ENCODE data around the gene EIF5AL1. TPM values are rescaled to one million over a fixed set of nuclear protein-coding genes. Genes with fewer than 3 reads are reported as not detected.
"Not testable (repeated sequence)": the region's sequence is repeated elsewhere in the genome, so short reads cannot be mapped to it uniquely, and the experiment has no call there.

The EIF5AL1 gene
- polyA plus RNA-seq, 3 donors = 0.42 to 3.4 (median 1.6) TPM

GRCh38 chr10:79507440-79508167, 4.7 kb upstream of the EIF5AL1 start:
- DNase-seq = no peak

GRCh38 chr10:79508245-79508644, 4.1 kb upstream of the EIF5AL1 start:
- not testable (repeated sequence) for DNase-seq

GRCh38 chr10:79509306-79509933, 2.9 kb upstream of the EIF5AL1 start:
- not testable (repeated sequence) for DNase-seq

- not testable (repeated sequence) for DNase-seq
These were observed 2.3 kb upstream of the EIF5AL1 start for GRCh38 chr10:79509934-79510508.

DNA sequence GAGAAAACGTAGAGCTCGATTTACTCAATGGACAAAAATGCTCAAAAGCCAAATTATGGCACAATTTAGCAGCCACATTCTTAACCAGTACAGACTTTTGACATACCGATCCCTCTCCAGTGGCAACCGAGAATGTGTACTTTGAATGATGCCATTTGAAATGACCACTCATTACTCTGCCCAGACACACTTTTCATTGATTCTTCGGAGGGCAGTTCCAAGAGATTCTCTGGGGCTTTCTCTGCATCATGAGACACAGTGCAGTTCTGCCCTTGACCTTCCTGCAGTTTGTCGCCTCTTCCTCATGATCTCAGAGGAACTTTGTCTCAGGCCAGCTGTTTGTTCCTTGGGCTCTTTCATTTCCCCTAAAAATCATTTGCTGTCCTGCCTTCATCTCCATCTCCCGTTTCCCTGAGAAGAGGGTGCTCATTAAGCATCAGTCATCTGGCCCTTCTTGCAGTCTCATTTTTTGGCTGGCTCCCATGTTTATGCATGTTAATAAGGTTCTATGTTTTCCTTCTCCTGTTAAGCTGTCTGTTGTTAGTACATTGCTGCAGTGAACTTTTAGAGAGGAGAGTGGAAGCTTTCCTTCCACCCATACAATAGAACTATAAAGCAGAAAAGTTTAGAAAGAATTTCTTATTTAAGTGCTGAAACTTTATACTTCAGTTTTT, 4.3 kb downstream of the EIF5AL1 start:
- DNase-seq = not testable (repeated sequence)

GRCh38 chr10:79517567-79517966, 5.2 kb downstream of the EIF5AL1 start:
- DNase-seq = not testable (repeated sequence)

DNA sequence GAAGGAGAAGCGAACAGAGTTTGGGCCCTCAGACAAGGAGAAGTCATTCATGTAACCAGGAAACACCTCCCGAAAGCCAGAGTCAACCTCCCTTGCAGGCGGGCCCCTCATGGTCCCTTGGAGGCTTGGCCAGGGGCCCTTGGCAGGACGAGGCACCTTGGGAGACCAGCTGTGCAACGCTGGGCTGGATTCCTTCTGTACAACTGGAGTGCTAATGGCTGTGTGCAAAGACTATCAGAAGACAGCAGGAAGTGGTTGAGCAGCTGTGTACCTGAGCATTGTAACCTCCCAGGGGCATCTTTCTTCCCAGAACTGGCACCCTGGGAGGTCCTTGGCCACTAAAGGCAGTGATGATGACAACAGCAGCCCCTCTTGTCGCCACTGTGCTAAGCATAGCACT, 9.4 kb downstream of the EIF5AL1 start:
- not testable (repeated sequence) for DNase-seq

GRCh38 chr10:79522464-79522863, 10.1 kb downstream of the EIF5AL1 start:
- DNase-seq = not testable (repeated sequence)

DNA sequence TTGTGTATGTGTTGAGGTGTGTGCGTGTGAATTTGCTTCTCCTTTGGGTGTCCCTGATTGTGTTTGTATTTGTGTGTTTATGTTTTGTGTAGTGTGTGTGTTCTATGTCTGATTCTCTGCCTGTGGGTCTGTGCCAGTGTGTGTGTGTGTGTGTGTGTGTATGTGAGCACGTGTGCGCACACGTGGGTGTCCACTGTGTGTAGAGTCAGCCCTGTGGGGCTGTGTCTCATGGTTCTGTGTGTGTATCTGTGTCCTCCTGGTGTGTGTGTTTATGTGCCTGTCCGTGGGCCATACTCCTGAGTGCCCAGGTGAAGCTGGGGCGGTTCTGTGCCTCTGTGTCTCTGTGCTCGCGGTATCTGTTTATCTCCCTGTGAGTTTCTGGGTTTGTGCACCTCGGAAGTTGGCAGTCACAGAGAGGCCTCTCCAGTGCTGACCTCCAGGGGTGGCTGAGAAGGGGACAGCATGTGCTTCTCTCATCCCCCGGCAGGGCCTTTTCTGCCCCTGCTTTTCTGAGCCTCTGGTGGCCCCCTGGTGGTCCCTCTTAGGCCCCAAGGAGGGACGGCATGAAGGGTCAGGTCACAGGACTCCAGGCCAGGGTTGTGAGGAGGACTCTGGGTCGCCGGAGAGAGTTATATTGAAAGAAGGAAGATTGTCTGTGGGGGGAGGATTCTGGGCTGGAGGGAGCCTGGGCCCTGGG, 11.0 kb downstream of the EIF5AL1 start:
- DNase-seq = not testable (repeated sequence)

DNA sequence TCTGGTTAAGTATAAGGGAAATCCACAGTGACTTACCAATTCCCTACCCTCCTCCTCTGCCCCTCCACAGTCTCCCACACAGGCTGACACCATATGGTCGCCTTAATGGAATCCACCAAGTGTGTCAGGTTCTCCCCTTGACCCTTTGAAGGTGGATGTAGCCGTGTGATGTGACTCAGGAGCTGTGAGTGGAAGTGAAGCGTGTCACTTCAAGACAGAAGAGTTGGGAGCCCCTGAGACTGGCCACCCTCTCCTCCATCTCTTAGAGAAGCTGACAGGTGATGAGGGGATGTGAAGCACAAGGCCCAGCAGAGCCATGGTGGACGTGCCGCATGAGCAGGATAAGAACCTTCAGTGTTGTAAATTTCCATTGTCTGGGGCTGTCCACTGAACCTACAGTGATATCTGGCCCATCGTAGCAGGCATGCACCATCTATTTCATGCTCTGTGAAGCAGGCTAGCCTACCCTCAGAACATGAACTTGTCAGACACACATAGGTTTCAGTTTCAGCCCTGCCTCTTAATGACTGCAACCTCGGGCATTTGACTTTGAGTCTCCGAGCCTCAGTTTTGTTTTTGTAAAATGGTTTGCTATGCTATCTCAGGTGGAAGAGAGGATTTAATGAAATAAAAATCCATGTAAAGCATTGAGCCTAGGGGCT, 12.8 kb downstream of the EIF5AL1 start:
- not testable (repeated sequence) for DNase-seq

DNA sequence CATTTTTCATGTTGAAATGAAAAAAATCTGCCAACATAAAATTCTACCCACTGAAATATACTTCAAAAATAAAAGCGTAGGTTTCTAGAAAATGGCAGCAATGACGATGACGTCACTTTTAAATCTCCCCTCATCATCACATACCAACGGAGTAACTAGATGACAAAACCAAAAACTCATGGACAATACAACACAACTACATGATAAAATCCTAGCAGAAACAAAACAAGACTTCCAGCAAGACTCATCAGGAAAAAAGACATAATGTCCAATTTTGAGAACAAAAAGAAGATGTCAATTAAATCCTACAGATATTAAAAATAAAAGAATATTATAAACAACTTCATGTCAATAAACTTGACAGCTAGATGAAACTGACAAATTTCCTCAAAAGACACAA, 15.9 kb downstream of the EIF5AL1 start:
- DNase-seq = not testable (repeated sequence)

GRCh38 chr10:79533142-79533902, 21.0 kb downstream of the EIF5AL1 start:
- DNase-seq = not testable (repeated sequence)

DNA sequence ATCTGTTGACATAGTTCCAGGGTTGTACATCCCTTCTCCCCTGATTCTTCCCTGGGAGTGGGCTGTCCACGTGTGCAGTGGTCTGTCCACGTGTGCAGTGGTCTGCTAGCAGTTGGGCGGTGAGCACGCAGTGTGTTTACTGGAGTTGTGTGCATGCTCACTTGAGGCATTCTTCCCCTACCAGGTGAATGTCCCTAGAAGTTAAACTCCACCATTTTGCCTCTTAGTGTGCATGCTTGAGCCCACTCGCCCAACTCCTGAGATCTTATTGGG, 21.5 kb downstream of the EIF5AL1 start:
- DNase-seq = not testable (repeated sequence)

DNA sequence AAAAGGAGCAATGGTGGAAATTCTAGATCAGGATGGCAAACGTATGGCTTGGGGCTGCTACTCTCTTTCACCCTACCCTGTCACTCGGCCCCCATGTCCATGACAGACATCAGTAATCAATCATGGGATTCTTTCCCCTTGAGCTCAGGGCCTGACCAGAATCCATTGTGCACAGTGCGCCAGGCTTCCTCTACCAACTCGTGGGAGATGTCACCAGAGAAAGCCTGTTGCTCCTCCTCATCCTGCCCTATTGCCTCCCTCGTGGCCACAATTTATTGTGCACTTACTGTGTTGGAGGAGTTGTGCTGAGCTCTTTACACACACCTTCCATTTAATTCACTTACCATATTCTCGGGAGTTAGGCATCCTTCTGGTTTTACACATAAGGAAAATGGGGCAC, 26.0 kb downstream of the EIF5AL1 start:
- not testable (repeated sequence) for DNase-seq

DNA sequence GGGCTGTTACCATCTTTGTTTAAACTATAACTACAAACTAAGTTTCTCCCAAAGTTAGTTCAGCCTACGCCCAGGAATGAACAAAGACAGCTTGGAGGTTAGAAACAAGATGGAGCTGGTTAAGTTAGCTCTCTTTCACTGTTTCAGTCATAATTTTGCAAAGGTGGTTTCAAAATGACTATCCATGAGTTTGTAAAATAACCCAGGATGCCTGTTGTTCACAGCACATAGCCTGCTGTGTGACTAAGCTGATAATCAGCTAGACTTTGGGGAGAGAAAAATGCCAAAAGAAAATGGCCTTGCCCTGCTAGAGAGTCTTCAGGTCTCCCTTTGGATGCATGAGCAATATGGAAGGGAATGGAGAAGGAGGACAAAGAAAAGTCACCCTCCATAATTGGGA, 28.6 kb downstream of the EIF5AL1 start:
- DNase-seq = not testable (repeated sequence)

DNA sequence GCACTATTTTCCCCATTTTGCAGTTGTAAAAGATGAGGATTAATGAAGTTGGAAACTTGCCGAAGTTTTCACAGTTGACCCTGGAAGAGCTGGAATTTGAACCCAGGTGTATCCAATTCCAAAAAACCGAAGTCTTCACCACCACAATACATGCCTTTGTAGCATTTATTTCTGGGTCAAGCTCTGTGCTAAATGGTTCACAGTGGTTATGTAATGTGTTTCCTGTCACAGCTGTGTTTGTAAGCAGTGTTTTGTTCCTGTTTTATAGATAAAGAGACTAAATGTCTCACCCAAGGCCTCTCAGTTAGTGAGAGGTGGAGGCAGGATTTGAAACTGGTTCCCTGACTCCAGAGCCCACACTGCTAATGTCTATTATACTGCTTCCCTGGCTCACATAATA, 30.3 kb downstream of the EIF5AL1 start:
- DNase-seq = no peak

GRCh38 chr10:79544408-79544807, 32.1 kb downstream of the EIF5AL1 start:
- DNase-seq = not testable (repeated sequence)

- not testable (repeated sequence) for DNase-seq
These were observed 32.8 kb downstream of the EIF5AL1 start for GRCh38 chr10:79544926-79545659.

GRCh38 chr10:79547128-79547527, 34.8 kb downstream of the EIF5AL1 start:
- DNase-seq = not testable (repeated sequence)

DNA sequence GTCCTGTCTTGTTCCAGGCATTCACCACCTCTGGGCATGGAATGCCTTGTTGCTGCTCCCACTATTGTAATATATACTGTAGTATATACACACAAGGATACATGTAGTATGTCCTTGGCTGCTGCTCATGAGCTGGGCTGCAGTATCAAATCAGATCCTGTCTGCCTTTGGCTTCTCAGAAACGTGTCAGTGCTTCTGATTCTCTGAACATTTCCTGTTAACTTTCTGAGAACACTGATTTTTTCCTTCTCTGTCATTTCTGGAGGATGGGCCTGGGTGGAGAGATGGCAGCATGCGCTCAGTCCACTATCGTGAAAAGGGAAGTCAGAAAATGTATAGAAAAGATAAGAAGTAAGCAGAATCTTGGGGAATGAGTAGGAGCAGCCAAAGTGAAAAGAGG, 35.6 kb downstream of the EIF5AL1 start:
- no peak for DNase-seq

All from renal pelvis (tissue), 4 donors.